ENCODE results near the gene NDUFS6. TPM values are rescaled to one million over a fixed set of nuclear protein-coding genes. Genes with fewer than 3 reads are reported as not detected.

Gene NDUFS6
- total and polyA plus RNA-seq, 2 of the 8 experiments (the other 6 are each of a cell fraction or from before 2014, with no cell fraction given) = 72.7 to 191 TPM

GRCh38 chr5:1785984-1786383 lies 15.2 kb upstream of the NDUFS6 start (continued):
- TF ChIP-seq ATF2 (IDR thresholded peaks at IDR 0.05; ENCODE audit: low read length) = no peak
- TF ChIP-seq TAF1 (IDR thresholded peaks at IDR 0.05; ENCODE audit: low read depth, low read length) = no peak
- TF ChIP-seq CREB1 (IDR thresholded peaks at IDR 0.05) = no peak
- no peak for TF ChIP-seq EGR1 (IDR thresholded peaks at IDR 0.05; ENCODE audit: borderline replicate concordance, low read depth, low read length)
- no peak for TF ChIP-seq JUN (IDR thresholded peaks at IDR 0.05; ENCODE audit: low read depth, low read length)
- no peak for TF ChIP-seq RNF2 (IDR thresholded peaks at IDR 0.05; ENCODE audit: borderline replicate concordance, low read depth, low read length, missing control alignments, poor library complexity, severe bottlenecking)
- no peak for TF ChIP-seq SP2 (IDR thresholded peaks at IDR 0.05; ENCODE audit: low read length)
